GM18502 (cell line): ENCODE measurements around the gene EXOC3L1.

Experiments used
- ATAC-seq: cut with Tn5 transposase; IDR thresholded peaks from one replicate; pipeline ENCODE4 v1.9.1; 2021; ENCODE audit warnings: mild to moderate bottlenecking; ENCODE audit not compliant: unreplicated experiment, poor library complexity

Gene EXOC3L1

DNA sequence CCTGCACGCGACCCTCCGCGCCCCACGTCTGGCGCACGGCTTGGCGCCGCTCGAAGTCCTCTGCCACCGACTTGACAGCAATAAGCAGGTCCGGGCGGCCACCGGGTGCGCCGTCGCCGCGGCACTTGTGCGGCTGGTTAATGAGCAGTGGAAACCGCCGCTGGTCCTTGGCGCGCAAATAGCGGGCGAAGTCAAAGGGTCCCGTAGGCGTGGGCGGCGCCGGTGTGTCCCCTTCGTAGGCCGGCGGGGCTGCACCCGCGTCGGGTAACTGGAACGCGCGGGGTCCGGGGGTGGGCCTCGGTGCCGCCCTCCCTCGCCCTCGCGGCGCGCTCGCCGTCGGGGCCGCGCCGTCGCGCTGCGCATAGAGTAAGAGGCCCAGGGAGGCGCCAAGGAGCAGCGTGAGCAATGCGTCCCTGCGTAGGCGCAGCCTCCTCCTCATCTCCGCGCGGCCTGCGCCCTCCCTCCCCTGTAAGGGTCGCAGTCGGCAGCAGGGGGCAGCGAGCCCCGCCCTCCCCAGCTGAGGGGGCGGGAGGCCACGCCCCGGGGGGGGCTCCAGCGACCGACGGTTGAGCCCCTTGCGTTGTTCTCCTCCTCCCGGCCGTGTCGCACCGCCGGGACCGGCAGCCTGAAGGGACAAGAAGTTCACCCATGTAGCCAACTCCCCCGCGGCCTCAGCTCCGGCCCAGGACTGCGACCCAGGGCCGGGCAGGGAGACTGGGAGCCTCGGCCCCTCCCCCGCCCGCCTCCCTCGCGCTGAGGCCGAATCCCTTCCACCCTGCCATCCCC, 39.7 kb downstream of the EXOC3L1 start:
- peak; percentile 56 for ATAC-seq

DNA sequence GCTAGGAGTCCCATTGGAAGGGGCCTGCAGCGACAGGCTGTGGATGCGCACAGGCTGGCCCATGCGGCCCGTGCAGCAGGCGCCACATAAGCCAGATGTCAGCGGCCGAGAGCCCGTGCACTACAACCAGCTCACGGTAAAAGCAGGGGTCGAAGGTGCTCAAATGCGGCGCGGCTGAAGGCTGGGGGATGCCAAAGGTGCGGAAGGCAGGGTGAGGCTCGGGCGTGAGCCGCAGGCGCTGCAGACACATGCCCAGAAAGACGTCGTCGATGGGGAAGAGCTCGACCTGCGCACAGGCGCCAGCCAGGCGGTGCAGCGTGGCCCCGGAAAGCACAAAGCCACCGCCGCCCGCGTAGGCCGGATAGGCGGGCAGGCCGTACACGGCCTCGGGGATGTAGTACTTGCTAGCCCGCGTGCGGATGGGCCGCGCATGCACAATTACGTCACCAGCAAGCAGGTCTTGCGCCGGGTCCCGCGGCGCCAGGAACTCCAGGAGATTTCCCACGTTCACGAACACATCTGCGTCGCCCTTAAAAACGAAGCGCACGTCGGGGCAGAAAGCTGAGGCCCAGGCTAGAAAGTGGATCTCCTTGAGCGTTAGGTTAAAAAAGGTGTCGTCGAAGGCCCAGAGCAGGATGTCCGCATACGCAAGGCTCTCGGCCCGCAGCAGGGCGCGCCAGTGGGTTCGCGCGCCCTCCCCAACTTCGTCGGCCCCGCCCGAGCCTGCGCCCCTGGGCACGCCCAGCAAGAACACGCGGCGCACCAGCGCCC, 40.5 kb downstream of the EXOC3L1 start:
- no peak for ATAC-seq

DNA sequence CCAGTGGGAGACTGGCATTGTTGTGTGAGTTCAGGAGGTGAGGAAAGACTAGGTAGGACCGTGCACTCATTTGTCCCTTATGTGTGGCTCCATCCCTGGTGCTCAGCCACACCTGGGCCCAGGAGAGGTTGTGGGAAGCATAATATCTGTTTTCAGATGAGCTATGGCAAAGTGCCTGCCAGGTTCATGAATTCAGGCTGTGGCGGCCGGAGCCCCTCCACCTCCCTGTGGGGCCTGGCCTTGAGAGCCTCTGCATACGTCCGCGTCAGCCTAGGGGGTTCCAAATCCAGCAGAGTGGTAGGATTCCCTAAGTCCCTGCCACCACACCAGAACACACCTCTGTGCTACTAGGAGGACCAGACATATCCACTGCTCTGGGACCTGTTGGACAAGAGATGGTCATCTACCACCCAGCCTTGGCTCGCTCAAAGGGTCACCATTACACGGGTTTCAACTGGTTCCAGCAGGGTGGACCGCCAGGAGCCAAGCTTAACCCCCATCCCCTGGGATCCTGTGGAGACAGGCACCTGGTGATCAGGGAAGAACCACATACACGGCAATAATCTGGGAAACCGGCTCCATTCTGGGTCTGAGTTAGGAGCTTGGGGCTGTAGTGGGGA, 41.2 kb downstream of the EXOC3L1 start:
- ATAC-seq = no peak

DNA sequence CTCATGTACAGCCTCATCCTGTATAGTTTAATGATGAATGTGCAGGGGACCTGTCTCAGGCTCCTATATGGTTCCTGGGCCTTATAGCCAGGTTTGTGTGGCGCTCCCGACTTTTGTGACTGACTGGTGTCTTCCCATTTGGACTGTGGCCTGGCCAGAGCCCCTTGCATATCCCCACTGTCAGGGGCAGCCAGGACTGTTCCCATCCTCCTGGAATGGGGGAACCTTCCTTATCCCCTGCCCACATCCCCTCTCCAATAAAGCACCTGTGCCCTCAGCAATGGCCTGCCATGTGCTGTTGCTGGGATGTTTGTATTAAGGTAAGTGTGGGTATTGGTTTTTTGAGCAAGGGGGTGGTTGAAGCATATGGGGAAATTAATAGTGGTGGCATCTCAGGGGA, 41.7 kb downstream of the EXOC3L1 start:
- no peak for ATAC-seq

DNA sequence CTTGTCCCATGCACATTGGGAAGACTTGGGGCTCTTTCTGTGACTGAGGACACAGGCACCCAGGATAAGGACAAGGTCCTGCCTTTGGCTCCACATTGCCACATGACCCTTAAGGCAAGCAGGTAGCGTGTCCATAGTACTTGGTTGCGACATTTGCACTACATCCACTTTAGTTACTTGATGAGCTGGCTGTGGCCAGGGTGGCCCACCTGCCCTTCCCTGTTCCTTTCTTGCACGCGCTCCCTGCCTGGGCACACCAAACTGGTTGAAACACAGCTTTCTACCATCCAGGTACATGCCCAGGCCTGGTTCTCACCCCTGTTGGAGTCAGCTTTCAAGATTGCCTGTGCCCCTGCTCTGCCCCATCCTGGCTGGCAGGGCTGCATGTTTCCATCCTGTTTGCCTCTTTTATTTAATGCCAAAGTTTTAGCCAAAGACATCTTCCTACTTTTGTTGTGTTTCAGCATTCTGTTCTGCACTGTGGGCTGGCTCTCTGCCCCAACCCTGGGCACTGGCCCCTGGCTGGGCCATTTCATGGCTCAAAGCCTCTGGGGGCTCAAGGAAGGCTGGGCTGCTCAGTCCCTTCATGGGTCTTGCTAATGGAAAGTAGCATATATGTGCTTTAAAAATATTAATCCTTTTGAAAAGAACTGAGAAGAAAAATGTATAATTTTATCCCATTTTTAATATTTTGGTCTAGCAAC, 42.3 kb downstream of the EXOC3L1 start:
- no peak for ATAC-seq

DNA sequence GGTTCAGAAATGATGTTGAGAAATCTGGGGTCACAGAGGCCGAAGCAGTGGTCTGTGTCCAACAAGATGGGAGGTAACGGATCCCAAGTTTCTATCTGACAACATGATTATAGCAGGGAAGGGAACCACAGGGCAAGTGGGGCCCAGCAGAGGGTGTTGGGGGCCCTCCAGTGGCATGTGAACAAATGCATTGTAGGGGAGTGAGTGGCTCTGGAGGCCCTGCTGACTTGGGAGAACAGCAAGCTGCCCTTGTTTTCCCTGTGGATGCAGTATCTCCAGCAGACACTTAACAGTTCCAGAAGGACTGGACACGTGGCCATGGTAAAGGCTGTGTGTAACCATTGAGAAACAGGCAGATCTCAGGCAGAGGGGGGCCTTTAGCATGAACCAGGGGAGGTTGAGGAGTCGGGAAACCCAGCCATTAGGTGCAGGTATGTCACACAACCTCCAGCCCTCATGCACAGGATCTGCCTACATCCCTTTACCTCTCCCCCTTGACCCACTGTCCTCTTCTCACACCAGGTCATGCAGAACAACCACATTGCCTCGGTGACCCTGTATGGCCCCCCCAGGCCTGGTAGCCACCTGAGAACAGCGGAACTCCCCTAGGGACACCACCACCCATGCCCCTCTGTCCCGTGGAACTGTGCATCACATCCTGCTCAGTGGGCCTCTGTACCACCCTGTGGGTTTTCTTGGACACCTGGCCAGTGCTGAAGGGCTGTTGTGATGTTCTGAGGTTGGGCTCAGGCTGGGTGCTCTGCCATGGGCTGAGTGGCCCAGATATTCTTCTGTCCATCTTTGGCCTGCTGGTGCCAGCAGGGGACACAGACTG, 43.2 kb downstream of the EXOC3L1 start:
- ATAC-seq = no peak

DNA sequence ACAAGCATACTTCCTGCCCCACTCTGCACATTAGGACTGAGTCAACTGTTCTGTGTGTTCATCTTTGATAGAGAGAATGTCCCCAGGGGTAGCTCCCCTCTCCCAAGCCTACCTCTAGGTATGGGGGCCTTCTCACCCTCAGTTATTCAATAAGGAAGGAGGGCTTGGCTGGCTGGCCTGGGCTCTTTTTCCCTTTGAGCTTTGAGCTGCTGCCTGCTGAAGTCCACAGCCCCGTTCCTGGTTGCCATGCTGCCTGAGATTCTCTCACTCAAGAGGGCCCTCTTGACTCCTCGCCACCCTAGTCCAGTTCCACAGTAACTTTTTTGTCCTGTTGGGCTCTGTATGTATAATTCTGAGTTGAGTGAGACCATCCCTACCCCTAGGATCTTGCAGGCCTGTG, 44.2 kb downstream of the EXOC3L1 start:
- ATAC-seq = no peak

DNA sequence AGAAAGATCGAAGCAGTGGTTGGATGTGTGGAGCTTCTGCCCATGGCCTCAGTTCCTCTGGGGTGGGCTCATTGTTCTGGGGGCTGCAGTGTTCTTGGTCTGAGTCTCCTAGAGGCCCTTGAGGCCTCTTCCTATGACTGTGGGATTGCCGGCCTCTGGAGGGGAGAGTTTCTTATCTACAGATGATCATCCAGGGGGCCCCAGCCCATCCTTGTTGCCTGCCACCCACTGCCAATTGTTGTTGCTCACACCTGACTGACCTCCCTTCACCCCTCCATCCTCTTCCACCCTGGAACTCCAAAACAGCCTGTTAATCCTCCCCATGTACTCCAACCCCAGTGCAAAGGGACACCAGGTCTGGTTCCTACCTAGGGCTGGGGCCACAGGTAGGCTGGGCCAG, 45.0 kb downstream of the EXOC3L1 start:
- ATAC-seq = no peak

DNA sequence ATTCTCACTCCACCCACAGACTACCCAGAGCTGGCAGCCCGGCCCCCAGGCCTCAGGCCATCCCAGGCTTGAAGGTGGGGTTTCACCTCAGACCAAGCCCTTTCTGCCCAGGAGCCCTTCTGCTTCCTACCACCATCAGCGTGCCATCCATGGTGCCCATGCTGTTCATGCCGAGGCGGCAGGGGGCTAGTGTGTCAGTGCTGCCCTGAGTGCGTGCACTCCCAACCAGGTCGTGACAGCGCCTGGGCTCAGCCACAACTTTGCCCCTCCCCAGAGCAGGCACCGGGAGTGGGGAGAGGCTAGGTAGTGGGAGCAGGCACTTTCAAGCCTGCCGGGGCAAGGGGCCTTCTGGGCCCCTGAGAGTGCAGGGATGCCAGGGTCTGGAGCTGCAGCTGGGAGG, 47.6 kb downstream of the EXOC3L1 start:
- ATAC-seq = no peak

DNA sequence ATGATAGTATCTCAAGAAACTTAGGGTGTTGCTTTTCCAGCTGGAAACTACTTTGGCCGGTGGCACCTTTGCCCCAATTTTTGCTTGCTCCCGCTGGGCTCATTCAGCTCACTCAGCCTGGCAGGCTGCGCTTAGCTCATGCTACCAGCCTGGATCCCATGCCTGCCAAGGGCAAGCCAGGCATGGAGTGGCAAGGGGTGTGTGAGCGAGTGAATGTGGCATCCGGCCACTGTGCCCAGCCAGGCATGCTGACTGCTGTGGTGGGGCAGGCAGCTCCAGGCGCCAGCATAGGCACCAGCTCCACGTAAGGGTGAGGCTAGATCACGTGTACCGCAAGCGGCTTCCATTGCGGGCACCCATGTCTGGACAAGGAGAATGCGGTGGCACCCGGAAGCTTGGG, 48.5 kb downstream of the EXOC3L1 start:
- ATAC-seq = no peak

DNA sequence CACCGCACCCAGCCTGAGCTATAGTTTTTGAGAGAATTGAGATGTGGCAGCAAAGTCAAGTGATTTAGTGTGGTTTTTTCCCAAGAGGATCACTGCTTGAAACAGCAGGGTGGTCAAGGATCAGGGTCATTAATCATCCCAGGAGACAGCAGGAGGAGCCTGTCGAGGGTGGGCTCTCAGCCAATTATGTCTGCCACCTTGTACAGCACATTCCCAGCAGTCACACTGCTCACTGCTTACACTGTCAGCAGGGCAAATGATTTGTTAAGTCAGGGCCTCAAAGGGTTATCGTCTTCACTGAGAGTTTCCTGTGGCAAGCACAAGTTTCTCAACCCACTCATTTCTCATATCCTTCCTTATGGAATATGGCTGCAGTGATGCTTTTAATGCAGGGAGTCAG, 52.3 kb downstream of the EXOC3L1 start:
- no peak for ATAC-seq
